Activated CD4-positive, CD25-positive, alpha-beta regulatory T cell (primary cell): ENCODE results near the gene BBX.
A peak's percentile ranks its signal among the peaks of the same experiment; 100 is the strongest.

Source experiments
- DNase-seq, 4 experiments: peaks; one replicate each; lab custom pipeline; 2025; lab: John Stamatoyannopoulos, UW

The BBX gene

GRCh38 chr3:107845380-107846278, 322.9 kb downstream of the BBX start:
- no peak for DNase-seq

GRCh38 chr3:107846279-107846852, 323.6 kb downstream of the BBX start:
- DNase-seq = peak in 1 of 4 experiments; percentile 1

- DNase-seq = no peak
Observed at GRCh38 chr3:107847791-107848190, 325.0 kb downstream of the BBX start.

- no peak for DNase-seq
Observed at GRCh38 chr3:107848351-107848915, 325.7 kb downstream of the BBX start.

GRCh38 chr3:107850681-107851080, 327.9 kb downstream of the BBX start:
- DNase-seq = no peak

GRCh38 chr3:107853821-107854220, 331.1 kb downstream of the BBX start:
- DNase-seq = no peak

GRCh38 chr3:107854733-107855132, 332.0 kb downstream of the BBX start:
- no peak for DNase-seq

GRCh38 chr3:107855710-107856109, 332.9 kb downstream of the BBX start:
- DNase-seq = no peak

GRCh38 chr3:107857854-107858253, 335.1 kb downstream of the BBX start:
- DNase-seq = no peak

GRCh38 chr3:107858876-107859275, 336.1 kb downstream of the BBX start:
- DNase-seq = no peak
